Esophagus mucosa (tissue), 1 donor: ENCODE results near the gene SUV39H1. TPM values are rescaled to one million over a fixed set of nuclear protein-coding genes. Genes with fewer than 3 reads are reported as not detected.
"Not testable (repeated sequence)": the region's sequence is repeated elsewhere in the genome, so short reads cannot be mapped to it uniquely, and the experiment has no call there.

Source experiments
- ATAC-seq: fragments of 200-7000 bp; cut with Tn5 transposase; one replicate; pipeline ENCODE4 v1.9.1; 2020
- total RNA-seq: library from RNA; stranded (reverse); gene quantifications from one replicate; pipeline ENCODE4 v1.2.4, GENCODE V29; 2023
- donor health status: DM: yes; HTN: yes; CAD: no.

Gene SUV39H1
- 6.4 TPM for total RNA-seq

DNA sequence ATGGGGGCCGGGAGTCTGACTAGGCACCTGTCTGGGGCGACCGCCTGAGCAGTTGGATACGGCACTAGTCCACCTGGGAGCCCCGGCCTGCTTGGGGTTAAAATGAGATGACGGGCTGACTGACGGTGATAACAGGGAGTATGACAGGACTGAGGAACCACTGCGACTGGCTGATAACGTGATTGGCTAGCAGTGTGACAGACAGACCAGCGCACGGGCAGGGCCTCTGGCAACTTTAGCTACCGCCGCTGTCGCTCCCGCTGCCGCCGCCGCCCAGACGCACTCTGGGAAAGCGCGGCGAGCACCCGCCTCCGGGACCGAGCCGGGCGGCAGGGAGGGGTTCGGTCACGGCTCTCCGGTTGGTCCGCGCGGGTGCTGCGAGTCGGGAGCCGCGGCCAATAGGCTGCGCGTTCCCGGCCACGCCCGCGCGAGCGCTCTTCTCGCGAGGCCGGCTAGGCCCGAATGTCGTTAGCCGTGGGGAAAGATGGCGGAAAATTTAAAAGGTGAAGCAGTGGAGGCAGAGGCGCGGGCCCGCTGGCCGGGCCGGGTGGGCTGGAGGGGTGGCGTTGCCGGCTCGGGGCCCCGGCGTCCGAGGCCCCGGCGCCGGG, at the start of gene SUV39H1:
SUV39H1 (plus strand) TSS at position 434 of the 608 bp plus-strand sequence; CDS start at position 485, 51 bp downstream.
- peak; percentile 98 for ATAC-seq

- peak; percentile 46 for ATAC-seq
These were observed 48.2 kb upstream of the SUV39H1 start for GRCh38 chrX:48648336-48648751.

- ATAC-seq = no peak
These were observed 47.4 kb upstream of the SUV39H1 start for GRCh38 chrX:48649102-48649501.

DNA sequence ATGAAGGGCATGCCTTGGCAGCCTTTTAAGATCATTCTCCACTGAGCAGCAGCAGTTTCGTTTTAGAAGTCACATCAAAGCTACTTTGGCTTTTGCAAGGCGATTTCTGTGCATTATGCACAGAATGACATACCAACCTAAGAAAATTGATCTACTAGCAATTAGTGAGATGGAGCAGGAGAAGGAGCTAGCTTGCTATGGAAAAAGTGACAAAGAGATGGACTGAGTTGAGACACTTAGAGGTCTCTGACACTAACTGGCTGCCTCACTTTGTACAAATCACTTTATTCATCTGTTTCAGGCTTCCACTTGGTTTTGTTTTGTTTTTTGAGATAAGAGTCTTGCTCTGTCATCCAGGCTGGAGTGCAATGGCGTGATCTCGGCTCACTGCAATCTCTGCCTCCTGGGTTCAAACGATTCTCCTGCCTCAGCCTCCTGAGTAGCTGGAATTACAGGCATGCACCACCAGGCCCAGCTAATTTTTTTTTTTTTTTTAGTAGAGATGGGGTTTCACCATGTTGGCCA, 44.4 kb upstream of the SUV39H1 start:
- ATAC-seq = not testable (repeated sequence)

DNA sequence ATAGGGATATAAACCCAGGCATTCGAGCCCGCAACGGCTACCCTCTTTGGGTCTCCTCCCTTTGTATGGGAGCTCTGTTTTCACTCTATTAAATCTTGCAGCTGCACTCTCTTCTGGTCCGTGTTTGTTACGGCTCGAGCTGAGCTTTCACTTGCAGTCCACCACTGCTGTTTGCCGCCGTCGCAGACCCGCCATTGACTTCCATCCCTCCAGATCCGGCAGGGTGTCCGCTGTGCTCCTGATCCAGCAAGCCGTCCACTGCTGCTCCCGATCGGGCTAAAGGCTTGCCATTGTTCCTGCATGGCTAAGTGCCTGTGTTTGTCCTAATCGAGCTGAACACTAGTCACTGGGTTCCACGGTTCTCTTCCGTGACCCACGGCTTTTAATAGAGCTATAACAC, 41.8 kb upstream of the SUV39H1 start:
- ATAC-seq = not testable (repeated sequence)

DNA sequence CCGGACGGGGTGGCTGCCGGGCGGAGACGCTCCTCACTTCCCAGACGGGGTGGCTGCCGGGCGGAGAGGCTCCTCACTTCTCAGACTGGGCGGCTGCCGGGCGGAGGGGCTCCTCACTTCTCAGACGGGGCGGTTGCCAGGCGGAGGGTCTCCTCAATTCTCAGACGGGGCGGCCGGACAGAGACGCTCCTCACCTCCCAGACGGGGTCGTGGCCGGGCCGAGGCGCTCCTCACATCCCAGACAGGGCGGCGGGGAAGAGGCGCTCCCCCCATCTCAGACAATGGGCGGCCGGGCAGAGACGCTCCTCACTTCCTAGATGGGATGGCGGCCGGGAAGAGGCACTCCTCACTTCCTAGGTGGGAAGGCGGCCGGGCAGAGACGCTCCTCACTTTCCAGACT, 36.8 kb upstream of the SUV39H1 start:
- ATAC-seq = not testable (repeated sequence)

DNA sequence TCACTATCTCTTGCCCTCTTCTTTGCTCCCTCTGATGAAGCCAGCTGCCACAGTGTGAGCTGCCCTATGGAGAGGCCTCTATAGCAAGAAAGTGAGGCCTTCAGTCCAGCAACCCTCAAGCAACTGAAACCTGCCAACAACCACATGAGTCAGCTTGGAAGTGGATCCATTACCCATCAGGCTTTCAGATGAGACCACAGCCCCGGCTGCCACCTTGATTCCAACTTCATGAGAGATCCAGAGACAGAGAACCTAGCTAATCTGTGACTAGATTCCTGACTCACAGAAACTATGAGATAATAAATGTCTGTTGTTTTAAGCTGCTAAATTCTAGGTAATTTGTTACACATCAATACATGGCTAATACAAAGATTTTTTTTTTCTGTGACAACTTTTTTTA, 33.3 kb upstream of the SUV39H1 start:
- no peak for ATAC-seq

DNA sequence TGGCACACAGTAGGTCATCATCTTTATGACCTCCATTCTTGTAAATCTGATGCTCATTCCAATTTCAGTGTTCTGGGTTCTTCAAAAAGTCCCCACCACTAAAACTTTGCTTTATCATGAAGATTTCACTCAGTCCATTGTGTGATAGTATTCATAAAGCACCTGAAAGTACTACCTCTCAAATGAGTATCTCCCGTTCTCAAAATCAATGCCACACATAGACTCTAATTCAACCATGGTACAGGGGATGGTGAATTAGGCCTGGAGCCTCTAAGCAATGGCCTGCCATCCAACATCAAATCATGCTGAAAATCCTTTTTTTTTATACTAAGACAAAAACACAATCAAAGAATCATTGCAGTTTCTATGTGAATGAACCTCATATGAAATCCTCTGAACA, 32.4 kb upstream of the SUV39H1 start:
- ATAC-seq = no peak

- ATAC-seq = no peak
These were observed 30.5 kb upstream of the SUV39H1 start for GRCh38 chrX:48665991-48666390.

- no peak for ATAC-seq
These were observed 29.9 kb upstream of the SUV39H1 start for GRCh38 chrX:48666649-48667048.

DNA sequence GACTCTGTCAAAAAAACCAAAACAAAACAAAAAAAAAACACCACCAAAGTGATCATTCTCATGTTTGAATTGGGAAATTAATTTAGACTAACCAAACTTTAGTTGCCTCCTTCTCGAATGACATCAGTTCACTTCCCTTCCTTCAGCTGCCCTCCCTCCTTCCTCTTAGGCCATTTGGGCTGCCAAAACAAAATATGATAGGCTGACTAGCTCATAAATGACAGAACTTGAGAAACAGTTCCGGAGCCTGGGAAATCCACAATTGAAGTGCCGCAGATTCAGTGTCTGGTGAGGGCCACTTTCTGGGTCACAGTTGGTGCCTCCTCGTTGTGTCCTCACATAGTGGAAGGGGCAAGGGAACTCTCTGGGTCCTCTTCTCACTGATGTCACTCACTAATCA, 29.0 kb upstream of the SUV39H1 start:
- ATAC-seq = no peak

- ATAC-seq = not testable (repeated sequence)
These were observed 28.3 kb upstream of the SUV39H1 start for GRCh38 chrX:48668187-48668586.

DNA sequence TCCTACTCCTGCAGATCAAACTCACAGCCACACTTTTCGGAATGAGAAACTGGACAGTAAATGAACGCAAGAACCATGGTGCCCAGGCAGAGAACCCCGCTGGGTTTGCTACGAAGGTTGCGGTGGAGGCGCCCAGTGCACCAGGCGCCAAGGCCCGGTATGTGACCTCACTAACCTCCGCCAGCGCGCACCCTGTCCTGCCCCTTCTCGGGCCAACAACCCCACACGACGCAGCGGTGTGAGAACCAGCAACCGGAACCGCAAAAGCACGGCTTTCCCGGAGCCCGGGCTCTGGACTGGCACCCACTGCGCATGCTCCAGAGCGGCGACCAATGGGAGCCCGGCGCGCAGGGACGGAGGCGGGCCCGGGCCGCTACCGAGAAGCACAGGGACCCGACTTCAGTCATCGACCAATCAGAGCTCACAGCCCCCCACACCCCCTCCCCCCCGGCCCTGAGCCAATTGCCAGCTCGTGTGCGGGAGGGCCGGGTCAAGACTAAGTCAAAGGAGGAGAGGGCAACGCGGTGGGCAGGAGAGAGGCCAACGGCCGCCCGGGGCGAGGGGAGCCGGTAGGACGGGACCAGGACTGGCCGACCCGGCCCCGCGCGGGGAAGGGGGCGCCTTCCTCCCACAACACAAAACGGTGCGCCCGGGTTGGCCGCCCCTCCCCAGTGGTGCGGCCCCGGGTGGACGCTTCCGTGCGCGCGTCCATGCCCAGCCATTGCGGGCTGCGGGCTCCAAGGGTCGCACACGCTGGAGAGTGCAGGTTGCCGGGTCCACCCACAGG, 20.2 kb upstream of the SUV39H1 start:
- peak; percentile 98 for ATAC-seq

DNA sequence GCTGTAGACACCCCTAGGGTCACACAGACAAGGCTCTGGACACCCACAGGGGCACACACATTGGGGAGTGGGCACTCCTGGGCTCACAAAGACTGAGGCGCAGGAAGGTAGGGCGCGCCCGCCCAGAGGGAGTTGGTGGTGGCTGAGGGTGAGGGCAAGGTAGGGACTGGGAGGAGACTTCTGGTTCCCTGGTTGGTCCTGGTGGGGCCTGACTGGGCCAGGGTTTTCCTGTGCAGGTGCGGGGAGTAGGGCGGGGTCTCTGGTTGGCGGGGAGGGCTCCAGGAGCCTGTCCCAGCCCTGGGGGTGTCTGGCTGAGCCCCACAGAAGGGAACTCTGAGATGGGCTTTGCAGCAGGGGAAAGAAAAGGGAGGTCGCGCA, 19.7 kb upstream of the SUV39H1 start:
- peak; percentile 55 for ATAC-seq

GRCh38 chrX:48677516-48677915, 19.0 kb upstream of the SUV39H1 start:
- ATAC-seq = no peak

DNA sequence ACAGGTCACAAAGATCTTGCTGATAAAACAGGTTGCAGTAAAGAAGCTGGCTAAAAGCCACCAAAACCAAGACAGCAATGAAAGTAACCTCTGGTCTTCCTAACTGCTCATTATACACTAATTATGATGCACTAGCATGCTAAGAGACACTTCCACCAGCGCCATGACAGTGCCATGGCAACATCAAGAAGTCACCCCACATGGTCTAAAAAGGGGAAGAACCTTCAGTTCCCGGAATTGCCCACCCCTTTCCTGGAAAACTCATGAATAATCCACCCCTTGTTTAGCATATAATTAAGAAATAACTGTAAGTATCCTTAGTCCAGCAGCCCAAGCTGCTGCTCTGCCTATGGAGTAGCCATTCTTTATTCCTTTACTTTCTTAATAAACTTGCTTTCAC, 16.1 kb upstream of the SUV39H1 start:
- not testable (repeated sequence) for ATAC-seq

DNA sequence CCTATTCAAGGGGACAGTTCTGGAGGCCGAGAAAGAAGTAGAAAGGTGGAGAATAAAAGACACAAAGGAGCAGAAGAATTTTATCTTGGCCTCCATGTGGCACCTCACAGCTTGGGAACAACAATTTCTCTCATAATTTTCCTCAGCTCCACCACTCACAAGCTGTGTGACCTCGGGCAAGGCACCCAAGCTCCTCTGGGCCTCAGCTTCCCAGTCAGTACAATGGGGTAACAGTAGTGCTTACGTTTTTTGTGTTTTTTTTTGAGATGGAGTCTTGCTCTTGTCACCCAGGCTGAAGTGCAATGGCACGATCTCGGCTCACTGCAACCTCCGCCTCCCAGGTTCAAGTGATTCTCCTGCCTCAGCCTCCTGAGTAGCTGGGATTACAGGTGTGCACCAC, 15.6 kb upstream of the SUV39H1 start:
- ATAC-seq = not testable (repeated sequence)

- no peak for ATAC-seq
These were observed 14.9 kb upstream of the SUV39H1 start for GRCh38 chrX:48681539-48682183.

DNA sequence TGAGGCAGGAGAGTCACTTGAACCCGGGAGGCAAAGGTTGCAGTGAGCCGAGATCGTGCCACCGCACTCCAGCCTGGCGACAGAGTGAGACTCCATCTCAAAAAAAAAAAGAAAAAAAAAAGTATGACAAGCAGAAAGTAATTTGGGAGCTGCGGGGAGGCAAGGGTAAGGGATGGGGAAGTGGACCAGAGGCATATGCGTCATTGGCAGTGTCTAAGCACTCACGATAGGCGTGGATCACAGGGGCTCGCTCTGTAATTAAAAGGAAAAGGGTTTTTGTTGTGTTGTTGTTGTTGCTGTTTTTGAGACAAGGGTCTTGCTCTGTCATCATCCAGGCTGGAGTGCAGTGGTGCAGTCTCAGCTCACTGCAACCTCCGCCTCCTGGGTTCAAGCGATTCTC, 13.7 kb upstream of the SUV39H1 start:
- not testable (repeated sequence) for ATAC-seq

DNA sequence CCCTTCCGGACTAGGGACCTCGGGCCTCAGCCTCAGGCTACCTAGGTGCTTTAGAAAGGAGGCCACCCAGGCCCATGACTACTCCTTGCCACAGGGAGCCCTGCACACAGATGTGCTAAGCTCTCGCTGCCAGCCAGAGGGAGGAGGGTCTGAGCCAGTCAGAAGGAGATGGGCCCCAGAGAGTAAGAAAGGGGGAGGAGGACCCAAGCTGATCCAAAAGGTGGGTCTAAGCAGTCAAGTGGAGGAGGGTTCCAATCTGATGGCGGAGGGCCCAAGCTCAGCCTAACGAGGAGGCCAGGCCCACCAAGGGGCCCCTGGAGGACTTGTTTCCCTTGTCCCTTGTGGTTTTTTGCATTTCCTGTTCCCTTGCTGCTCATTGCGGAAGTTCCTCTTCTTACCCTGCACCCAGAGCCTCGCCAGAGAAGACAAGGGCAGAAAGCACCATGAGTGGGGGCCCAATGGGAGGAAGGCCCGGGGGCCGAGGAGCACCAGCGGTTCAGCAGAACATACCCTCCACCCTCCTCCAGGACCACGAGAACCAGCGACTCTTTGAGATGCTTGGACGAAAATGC, 13.0 kb upstream of the SUV39H1 start, which contains the start of gene WAS:
WAS (plus strand) TSS at position 389 of the 572 bp plus-strand sequence; CDS start at position 444, 55 bp downstream.
- peak; percentile 29 for ATAC-seq

DNA sequence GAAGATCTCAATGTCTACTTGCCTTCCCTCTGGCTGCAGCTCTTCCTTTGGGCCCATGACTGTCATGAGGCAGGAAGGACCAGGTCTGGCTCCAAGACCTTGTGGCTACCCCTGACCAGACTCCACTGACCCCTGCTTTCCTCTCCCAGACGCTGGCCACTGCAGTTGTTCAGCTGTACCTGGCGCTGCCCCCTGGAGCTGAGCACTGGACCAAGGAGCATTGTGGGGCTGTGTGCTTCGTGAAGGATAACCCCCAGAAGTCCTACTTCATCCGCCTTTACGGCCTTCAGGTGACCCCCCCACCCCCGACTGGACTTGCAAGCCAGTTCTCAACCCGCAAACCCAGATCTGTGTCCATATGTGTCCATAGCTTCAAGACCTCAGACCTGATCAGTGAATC, 12.4 kb upstream of the SUV39H1 start:
- ATAC-seq = no peak

DNA sequence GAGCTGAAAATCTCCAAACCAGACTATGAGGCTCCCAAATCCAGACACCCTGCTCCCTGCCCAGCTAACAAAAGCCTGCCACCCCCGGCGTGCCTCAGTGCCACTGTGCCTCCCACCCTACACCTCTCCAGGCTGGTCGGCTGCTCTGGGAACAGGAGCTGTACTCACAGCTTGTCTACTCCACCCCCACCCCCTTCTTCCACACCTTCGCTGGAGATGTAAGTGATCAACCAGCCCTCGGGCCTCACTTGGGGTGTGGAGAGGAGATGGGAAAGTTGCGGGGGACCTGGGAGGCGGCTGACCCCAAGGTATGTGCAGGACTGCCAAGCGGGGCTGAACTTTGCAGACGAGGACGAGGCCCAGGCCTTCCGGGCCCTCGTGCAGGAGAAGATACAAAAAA, 11.1 kb upstream of the SUV39H1 start:
- no peak for ATAC-seq
